Measurements from ENCODE around the gene DDR1. TPM values are rescaled to one million over a fixed set of nuclear protein-coding genes. Genes with fewer than 3 reads are reported as not detected.

The DDR1 gene
- total RNA-seq, 1 donor from 2014 or later, result 8.2 TPM

DNA sequence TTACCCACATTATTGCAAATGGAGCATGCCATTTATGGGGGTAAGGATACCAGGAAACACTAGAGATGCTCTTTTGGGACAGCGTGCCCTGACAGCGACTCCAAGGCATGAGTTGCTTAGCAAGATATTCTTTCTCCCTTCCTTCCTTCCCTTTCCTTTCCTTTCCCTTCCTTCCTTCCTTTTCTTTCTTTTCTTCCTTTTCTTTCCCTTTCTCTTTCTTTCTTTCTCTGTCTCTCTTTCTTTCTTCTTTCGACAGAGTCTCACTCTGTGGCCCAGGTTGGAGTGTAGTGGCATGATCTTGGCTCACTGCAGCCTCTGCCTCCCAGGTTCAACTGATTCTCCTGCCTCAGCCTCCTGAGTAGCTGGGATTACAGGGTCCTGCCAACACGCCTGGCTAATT, 59.7 kb downstream of the DDR1 start:
- no peak for DNase-seq (ENCODE audit: low spot score)
- H3K27ac Mint-ChIP-seq (ENCODE audit: unreplicated experiment), result no peak overlapping the region
- H3K4me1 Mint-ChIP-seq (ENCODE audit: unreplicated experiment), result peaks cover 3% of the 10 kb centered on the region
- H3K27me3 Mint-ChIP-seq (ENCODE audit: unreplicated experiment), result peaks cover 8% of the 10 kb centered on the region
- TF ChIP-seq, protein P1, sequence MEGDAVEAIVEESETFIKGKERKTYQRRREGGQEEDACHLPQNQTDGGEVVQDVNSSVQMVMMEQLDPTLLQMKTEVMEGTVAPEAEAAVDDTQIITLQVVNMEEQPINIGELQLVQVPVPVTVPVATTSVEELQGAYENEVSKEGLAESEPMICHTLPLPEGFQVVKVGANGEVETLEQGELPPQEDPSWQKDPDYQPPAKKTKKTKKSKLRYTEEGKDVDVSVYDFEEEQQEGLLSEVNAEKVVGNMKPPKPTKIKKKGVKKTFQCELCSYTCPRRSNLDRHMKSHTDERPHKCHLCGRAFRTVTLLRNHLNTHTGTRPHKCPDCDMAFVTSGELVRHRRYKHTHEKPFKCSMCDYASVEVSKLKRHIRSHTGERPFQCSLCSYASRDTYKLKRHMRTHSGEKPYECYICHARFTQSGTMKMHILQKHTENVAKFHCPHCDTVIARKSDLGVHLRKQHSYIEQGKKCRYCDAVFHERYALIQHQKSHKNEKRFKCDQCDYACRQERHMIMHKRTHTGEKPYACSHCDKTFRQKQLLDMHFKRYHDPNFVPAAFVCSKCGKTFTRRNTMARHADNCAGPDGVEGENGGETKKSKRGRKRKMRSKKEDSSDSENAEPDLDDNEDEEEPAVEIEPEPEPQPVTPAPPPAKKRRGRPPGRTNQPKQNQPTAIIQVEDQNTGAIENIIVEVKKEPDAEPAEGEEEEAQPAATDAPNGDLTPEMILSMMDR (IDR thresholded peaks at IDR 0.05; ENCODE audit: unreplicated experiment), result no peak
- no peaks in the 10 kb centered on the region for H3K9me3 Mint-ChIP-seq (ENCODE audit: unreplicated experiment)
- no peaks in the 10 kb centered on the region for H3K36me3 Mint-ChIP-seq (ENCODE audit: low read depth, unreplicated experiment)
- H3K4me3 Mint-ChIP-seq (ENCODE audit: unreplicated experiment), result no peak overlapping the region

DNA sequence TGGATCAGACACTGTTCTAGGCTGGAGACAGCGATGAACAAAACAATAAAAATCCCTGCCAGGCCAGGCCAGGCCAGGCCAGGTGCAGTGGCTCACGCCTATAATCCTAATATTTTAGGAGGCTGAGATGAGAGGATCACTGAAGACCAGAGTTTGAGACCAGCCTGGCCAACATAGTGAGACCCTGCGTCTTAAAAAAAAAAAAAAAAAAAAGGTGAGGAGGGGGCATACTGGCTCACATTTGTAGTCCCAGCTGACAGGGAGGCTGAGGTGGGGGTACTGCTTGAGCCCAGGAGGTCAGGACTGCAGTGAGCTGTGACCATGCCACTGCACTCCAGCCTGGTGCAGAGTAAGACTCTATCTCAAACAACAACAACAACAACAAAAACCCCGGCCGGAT, 61.0 kb downstream of the DDR1 start:
- H3K4me3 Mint-ChIP-seq (ENCODE audit: unreplicated experiment), result no peak overlapping the region
- H3K4me1 Mint-ChIP-seq (ENCODE audit: unreplicated experiment), result peaks cover 3% of the 10 kb centered on the region
- TF ChIP-seq, protein P1 (IDR thresholded peaks at IDR 0.05; ENCODE audit: unreplicated experiment), result no peak
- H3K36me3 Mint-ChIP-seq (ENCODE audit: low read depth, unreplicated experiment), result peaks cover 9% of the 10 kb centered on the region
- peaks cover 8% of the 10 kb centered on the region for H3K27me3 Mint-ChIP-seq (ENCODE audit: unreplicated experiment)
- H3K27ac Mint-ChIP-seq (ENCODE audit: unreplicated experiment), result no peak overlapping the region
- no peak for DNase-seq (ENCODE audit: low spot score)
- H3K9me3 Mint-ChIP-seq (ENCODE audit: unreplicated experiment), result no peaks in the 10 kb centered on the region

DNA sequence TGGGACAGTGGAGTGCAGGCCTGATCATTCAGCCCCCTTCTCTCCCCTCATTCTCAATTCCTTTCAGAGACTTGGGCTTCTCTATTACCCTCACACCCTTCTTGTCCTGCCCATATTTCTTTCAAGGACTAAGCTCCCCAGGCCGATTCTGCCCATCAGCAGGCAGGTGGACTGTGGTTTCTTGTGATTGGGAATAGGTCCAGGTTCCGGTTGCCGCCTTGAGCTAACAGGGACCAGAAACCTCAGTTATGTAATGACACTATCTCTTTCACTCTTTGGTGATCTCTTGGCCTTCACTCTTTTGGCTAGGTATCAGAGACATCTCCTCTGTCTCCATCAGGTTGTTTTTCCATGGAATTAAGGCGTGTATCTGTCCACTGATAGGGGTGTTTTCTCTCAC, 62.9 kb downstream of the DDR1 start:
- Mint-ChIP-seq H3K4me1 (ENCODE audit: unreplicated experiment) (peaks cover under 1% of the 10 kb centered on the region), H3K27me3 (ENCODE audit: unreplicated experiment) (peaks cover 9% of the 10 kb centered on the region), H3K9me3 (ENCODE audit: unreplicated experiment) (no peaks in the 10 kb centered on the region), H3K4me3 (ENCODE audit: unreplicated experiment) (no peak overlapping the region), H3K27ac (ENCODE audit: unreplicated experiment) (no peak overlapping the region), H3K36me3 (ENCODE audit: low read depth, unreplicated experiment) (peaks cover 10% of the 10 kb centered on the region)
- DNase-seq (ENCODE audit: low spot score), result no peak
- TF ChIP-seq, protein P1 (IDR thresholded peaks at IDR 0.05; ENCODE audit: unreplicated experiment), result no peak

DNA sequence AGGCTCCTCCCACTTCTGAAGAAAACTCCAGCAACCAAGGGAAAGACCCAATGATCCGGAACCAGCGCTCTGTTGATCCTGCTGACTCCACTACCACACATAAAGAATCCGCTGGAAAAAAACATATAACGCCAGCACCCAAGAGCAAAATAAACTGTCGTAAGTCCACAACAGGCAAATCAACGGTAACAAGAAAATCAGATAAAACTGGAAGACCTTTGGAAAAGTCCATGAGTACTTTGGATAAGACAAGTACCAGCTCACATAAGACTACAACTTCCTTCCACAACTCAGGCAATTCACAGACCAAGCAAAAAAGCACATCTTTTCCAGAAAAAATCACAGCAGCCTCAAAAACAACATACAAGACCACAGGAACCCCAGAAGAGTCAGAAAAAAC, 64.5 kb downstream of the DDR1 start:
- Mint-ChIP-seq H3K9me3 (ENCODE audit: unreplicated experiment) (no peaks in the 10 kb centered on the region), H3K4me3 (ENCODE audit: unreplicated experiment) (no peak overlapping the region), H3K4me1 (ENCODE audit: unreplicated experiment) (peaks cover 10% of the 10 kb centered on the region), H3K27ac (ENCODE audit: unreplicated experiment) (no peak overlapping the region), H3K36me3 (ENCODE audit: low read depth, unreplicated experiment) (peaks cover 10% of the 10 kb centered on the region), H3K27me3 (ENCODE audit: unreplicated experiment) (peaks cover 6% of the 10 kb centered on the region)
- TF ChIP-seq, protein P1 (IDR thresholded peaks at IDR 0.05; ENCODE audit: unreplicated experiment), result no peak
- no peak for DNase-seq (ENCODE audit: low spot score)

Small RNA genes lying within 50 kb of the gene (microRNA-seq; reads per million reads assigned to microRNA genes)
- 1.2 reads per million, percentile 17 among the genes with 10 or more reads in this experiment for gene MIR4640 (ENCODE audit: unreplicated experiment)

Other genes starting within 250 kb of the DDR1 start
- 15.1 TPM for gene C6orf136, start 237.4 kb upstream of the DDR1 start, total RNA-seq (ENCODE audit: unreplicated experiment)
- gene DHX16, start 211.5 kb upstream of the DDR1 start, total RNA-seq (ENCODE audit: unreplicated experiment), result 38.5 TPM
- gene PPP1R18, start 197.9 kb upstream of the DDR1 start, total RNA-seq (ENCODE audit: unreplicated experiment), result 285 TPM
- gene NRM, start 193.5 kb upstream of the DDR1 start, total RNA-seq (ENCODE audit: unreplicated experiment), result 26.0 TPM
- 51.7 TPM for gene MDC1, start 167.2 kb upstream of the DDR1 start, total RNA-seq (ENCODE audit: unreplicated experiment)
- 1,094 TPM for gene TUBB, start 164.2 kb upstream of the DDR1 start, total RNA-seq (ENCODE audit: unreplicated experiment)
- gene FLOT1, start 141.8 kb upstream of the DDR1 start, total RNA-seq (ENCODE audit: unreplicated experiment), result 136 TPM
- gene IER3, start 140.0 kb upstream of the DDR1 start, total RNA-seq (ENCODE audit: unreplicated experiment), result 4.8 TPM
- 47.6 TPM for gene GTF2H4, start 23.7 kb downstream of the DDR1 start, total RNA-seq (ENCODE audit: unreplicated experiment)
- 20.0 TPM for gene VARS2, start 29.7 kb downstream of the DDR1 start, total RNA-seq (ENCODE audit: unreplicated experiment)
- 2.8 TPM for gene SFTA2, start 47.7 kb downstream of the DDR1 start, total RNA-seq (ENCODE audit: unreplicated experiment)
- gene MUCL3, start 56.5 kb downstream of the DDR1 start, total RNA-seq (ENCODE audit: unreplicated experiment), result not detected
- 0.10 TPM for gene MUC21, start 99.2 kb downstream of the DDR1 start, total RNA-seq (ENCODE audit: unreplicated experiment)
- not detected for gene MUC22, start 126.0 kb downstream of the DDR1 start, total RNA-seq (ENCODE audit: unreplicated experiment)
- not detected for gene C6orf15, start 228.1 kb downstream of the DDR1 start, total RNA-seq (ENCODE audit: unreplicated experiment)
- gene PSORS1C1, start 230.3 kb downstream of the DDR1 start, total RNA-seq (ENCODE audit: unreplicated experiment), result 0.54 TPM
- not detected for gene CDSN, start 235.9 kb downstream of the DDR1 start, total RNA-seq (ENCODE audit: unreplicated experiment)

All from endothelial cell (in vitro differentiated cells).